Fibroblast of the aortic adventitia (primary cell): Measurements from ENCODE around the gene KAT2B. TPM values are rescaled to one million over a fixed set of nuclear protein-coding genes. Genes with fewer than 3 reads are reported as not detected.
"Not testable (repeated sequence)": the region's sequence is repeated elsewhere in the genome, so short reads cannot be mapped to it uniquely, and the experiment has no call there.

Source experiments
- DNase-seq: peaks from one replicate; pipeline ENCODE4 v3.0.0-alpha.2; 2010; ENCODE audit warnings: low read depth
- H3K4me3 ChIP-seq: 2 replicates; pipeline ENCODE4 v1.5.1; 2011; ENCODE audit warnings: low read depth, mild to moderate bottlenecking, control low read depth, low read length, moderate library complexity
- total RNA-seq: library from RNA; depleted of rRNA; stranded (reverse); fragments of >200 nt; gene quantifications from 2 replicates; pipeline ENCODE4 v1.2.3, GENCODE V29; 2012; ENCODE audit warnings: low replicate concordance
- TF ChIP-seq, protein P1 (sequence below): IDR thresholded peaks from 2 replicates; pipeline ENCODE4 v1.5.1; 2011; ENCODE audit warnings: mild to moderate bottlenecking, low read length, control low read depth, inconsistent platforms; ENCODE audit not compliant: insufficient read depth

KAT2B gene
- total RNA-seq, 1 donor, result 14.3 TPM

DNA sequence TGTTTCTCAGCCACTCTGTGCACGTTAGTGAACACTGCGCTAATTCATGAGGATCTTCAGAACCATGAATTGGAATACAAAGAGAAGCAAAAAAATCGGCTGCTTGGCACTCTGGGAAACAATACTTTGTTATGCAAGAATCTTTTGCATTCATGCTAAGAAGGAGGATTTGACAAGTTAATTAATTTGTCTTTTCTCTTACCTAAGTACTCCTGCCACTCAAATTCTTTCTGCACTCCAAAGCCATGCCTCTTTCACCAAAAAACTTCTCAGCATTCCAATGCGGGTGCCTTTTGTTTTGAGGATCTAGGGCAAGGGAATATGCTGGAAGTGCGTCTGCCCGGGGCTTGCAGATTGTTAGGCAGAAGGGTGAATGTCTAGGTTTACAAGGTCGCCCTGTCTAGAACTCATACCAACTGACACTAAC lies 11.3 kb upstream of the KAT2B start:
- TF ChIP-seq, protein P1, sequence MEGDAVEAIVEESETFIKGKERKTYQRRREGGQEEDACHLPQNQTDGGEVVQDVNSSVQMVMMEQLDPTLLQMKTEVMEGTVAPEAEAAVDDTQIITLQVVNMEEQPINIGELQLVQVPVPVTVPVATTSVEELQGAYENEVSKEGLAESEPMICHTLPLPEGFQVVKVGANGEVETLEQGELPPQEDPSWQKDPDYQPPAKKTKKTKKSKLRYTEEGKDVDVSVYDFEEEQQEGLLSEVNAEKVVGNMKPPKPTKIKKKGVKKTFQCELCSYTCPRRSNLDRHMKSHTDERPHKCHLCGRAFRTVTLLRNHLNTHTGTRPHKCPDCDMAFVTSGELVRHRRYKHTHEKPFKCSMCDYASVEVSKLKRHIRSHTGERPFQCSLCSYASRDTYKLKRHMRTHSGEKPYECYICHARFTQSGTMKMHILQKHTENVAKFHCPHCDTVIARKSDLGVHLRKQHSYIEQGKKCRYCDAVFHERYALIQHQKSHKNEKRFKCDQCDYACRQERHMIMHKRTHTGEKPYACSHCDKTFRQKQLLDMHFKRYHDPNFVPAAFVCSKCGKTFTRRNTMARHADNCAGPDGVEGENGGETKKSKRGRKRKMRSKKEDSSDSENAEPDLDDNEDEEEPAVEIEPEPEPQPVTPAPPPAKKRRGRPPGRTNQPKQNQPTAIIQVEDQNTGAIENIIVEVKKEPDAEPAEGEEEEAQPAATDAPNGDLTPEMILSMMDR, result no peak
- DNase-seq, result no peak
- H3K4me3 ChIP-seq, result no peak overlapping the region

DNA sequence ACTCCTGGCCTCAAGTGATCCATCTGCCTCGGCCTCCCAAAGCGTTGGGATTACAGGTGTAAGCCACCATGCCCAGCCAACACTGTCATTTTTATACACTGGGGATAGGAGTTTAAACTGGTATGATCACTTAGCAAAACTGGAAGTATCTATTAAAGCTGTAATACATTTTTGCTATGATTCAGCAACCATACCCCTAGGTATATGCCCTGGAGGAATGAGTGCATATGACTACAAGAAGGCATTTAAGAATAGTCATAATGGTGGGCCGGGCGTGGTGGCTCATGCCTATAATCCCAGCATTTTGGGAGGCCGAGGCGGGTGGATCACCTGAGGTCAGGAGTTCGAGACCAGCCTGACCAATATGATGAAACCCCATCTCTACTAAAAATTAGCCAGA lies 8.3 kb upstream of the KAT2B start:
- not testable (repeated sequence) for H3K4me3 ChIP-seq, DNase-seq

DNA sequence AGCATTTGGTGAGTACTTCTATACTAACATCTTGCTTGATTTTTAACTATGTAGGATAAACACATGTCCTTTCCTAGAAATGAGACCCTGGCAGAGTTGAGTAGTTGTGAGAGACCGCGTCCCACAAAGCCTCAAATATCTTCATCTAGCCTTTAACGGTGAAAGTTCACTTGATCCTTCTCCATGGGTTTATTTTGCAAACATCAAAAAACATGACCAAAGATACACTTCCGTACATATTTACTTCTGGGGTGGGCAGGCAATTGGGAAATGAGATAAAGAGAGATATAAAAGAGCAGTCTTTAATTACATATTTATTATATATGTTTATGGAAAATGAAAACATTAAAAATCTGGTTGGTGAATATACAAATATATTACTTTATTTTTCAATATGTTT lies 5.2 kb upstream of the KAT2B start:
- no peak for DNase-seq
- no peak overlapping the region for H3K4me3 ChIP-seq
- TF ChIP-seq, protein P1, result no peak

DNA sequence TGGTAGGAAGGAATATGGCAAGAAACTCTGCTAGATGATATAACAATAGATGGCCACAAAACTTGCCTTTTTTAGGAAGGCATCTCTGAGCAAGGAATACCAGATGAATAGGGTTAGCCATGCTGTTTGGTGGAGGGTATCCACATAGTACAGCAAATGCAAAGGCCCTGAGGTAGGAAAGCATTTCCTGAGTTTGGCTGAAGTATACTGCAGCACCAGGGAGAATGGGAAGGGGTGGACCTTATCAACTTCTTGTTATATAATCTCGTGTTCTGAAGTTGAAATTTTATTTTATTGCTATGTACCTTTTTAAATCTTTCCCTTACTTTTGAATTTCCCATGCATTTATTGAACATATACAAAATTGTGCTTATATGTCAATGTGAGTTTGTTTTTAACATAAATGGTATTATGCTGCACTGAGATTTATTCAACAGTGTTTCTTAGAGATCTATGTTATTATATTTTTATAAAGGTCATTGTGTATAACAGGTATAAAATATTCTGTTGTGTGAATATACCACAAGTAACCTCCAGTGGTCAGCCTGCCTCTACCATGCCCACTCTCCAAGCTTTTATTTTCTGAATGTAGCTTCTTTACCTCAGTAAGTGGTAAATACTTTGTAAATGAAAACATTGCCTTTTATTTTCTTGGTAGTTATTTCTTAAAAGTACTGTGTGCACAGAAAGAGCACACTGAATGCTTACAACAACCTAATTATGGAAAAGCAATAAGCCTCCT lies 2.8 kb upstream of the KAT2B start:
- no peak overlapping the region for H3K4me3 ChIP-seq
- DNase-seq, result no peak
- TF ChIP-seq, protein P1, result peak; percentile 17

DNA sequence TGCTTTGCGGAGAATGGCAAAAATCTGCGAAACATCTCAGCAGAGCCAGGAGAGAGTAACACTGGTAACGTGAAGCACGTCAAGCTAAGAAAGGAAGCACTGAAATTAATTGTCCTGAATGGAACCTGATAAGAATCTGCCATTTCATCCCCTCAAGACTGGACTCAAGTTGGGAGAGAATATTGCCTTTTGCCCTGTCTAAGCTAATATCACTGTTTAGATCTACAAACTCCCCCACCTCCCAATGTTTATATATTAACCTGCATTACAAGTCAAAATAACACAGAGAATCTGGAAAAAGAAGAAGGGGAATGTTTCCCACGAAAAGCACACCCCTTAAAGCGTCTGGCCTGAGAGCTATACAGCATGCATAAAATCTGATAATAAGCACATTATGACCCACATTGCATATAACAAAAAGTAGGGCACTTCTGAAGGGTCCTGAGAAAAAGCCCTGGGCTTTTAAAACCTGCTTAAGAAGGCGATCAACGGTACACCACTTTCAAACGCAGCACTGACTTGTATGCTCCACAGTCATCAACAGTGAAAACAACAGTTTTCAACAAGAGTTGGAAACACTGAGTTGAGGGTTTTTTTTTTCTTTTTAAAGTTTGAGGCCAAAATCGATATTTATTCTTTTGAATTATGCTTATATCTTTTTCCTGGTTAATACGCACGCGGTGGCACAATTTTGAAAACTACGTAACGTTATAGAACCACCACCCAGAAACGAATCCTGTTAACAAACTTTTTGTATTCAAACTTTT lies 1.4 kb upstream of the KAT2B start:
- TF ChIP-seq, protein P1, result no peak
- H3K4me3 ChIP-seq, result peak overlapping the region; percentile 82
- DNase-seq, result no peak

DNA sequence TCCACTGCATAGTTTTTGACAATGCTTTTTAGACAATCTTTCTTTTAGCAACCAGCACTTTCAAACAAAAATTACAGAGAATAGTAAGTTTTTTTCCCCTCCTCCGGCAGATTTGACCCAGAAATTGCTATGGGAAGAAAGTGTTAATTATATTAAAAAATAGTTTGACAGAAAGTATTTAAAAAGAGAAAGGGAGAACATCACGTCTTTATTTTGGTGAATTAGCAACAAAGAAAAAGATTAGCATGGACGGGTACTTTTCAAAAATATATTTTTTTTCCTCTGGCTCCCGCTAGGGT lies 831 bp upstream of the KAT2B start:
- TF ChIP-seq, protein P1, result no peak
- H3K4me3 ChIP-seq, result peak overlapping the region; percentile 82
- DNase-seq, result no peak

DNA sequence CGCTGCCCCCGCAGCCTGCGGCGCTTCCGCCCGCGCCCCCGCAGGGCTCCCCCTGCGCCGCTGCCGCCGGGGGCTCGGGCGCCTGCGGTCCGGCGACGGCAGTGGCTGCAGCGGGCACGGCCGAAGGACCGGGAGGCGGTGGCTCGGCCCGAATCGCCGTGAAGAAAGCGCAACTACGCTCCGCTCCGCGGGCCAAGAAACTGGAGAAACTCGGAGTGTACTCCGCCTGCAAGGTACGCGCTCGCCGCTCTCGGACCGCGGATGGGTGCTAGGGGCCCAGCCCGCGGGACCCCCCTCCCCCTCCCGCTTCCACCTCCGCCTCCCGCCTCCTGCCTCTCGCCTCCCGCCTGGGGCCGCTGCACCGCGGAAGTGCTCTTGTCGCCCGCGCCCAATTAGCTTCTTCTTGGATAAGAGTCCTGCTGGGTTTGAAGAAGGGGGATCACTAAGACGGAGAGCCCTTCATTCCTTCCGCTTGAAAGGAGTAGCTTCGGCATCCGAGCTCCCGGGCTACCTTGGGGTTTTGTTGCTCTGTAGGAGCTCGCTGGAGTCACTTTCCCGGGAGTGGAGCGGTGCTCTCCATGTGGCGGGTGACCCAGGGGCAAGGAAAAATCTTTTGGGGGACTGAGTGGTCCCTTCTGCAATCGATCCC lies 426 bp downstream of the KAT2B start:
- TF ChIP-seq, protein P1, result peak; percentile 39
- DNase-seq, result peak; percentile 69

More for the DNA sequence above, 426 bp downstream of the KAT2B start:
- peak overlapping the region; percentile 82 for H3K4me3 ChIP-seq
